ENCODE results near the gene LGALS14. TPM values are rescaled to one million over a fixed set of nuclear protein-coding genes. Genes with fewer than 3 reads are reported as not detected.

LGALS14 gene
- total RNA-seq, 1 experiment from 2014 or later, result not detected

GRCh38 chr19:39695759-39696158 is 8.5 kb upstream of the LGALS14 start:
- ChIA-PET CTCF (no interaction called here), RAD21 (ENCODE audit: low non-redundant PET in 1 of 2, low total read pairs in 2 of 2, uncharacterized antibody in 2 of 2, unreplicated experiment in 2 of 2) (interaction anchor here in 1 of 2 experiments (0.6 kb wide), 1 partner anchor 71 kb away, joined by 5 read pairs; no protein-coding TSS in a partner anchor), POLR2A (no interaction called here)
- peaks cover 93% of the 10 kb centered on the region for H3K27me3 ChIP-seq (ENCODE audit: insufficient read depth, low read length)
- H3K4me3 ChIP-seq (replicated peaks in 1 of 2; ENCODE audit: low read depth in 1 of 2, low read length in 2 of 2), result no peak overlapping the region
- H3K36me3 ChIP-seq (ENCODE audit: control insufficient read depth in 1 of 2, insufficient read depth in 2 of 2, low read length in 2 of 2), result no peaks in the 10 kb centered on the region
- ATAC-seq, result no peak
- no peak for DNase-seq (ENCODE audit: low read depth, low spot score)
- H3K9ac ChIP-seq (ENCODE audit: low read length), result no peak overlapping the region
- intact Hi-C loops (cut with micrococcal nuclease), result no loop called here
- H2AFZ ChIP-seq (ENCODE audit: low read depth, low read length, poor library complexity, severe bottlenecking), result no peak overlapping the region
- H3K79me2 ChIP-seq (ENCODE audit: insufficient read depth, low read length), result no peaks in the 10 kb centered on the region
- no peaks in the 10 kb centered on the region for H4K20me1 ChIP-seq (ENCODE audit: insufficient read depth)
- TF ChIP-seq ZBTB33 (IDR thresholded peaks at IDR 0.05; ENCODE audit: extremely low read depth, insufficient replicate concordance, low read length), result no peak
- no peak for TF ChIP-seq POLR2A (IDR thresholded peaks at IDR 0.05; ENCODE audit: borderline replicate concordance, extremely low read depth, insufficient read depth, insufficient read length)
- TF ChIP-seq MAX (IDR thresholded peaks at IDR 0.05), result no peak
- no peak for TF ChIP-seq REST (IDR thresholded peaks at IDR 0.05; ENCODE audit: low read depth)
- TF ChIP-seq CEBPB (IDR thresholded peaks at IDR 0.05; ENCODE audit: low read depth), result no peak
- no peak for TF ChIP-seq RAD21 (IDR thresholded peaks at IDR 0.05; ENCODE audit: low read depth)
- TF ChIP-seq CBX3 (IDR thresholded peaks at IDR 0.05; ENCODE audit: low read depth), result no peak
- no peak for TF ChIP-seq ZFX (IDR thresholded peaks at IDR 0.05)
- no peak for TF ChIP-seq ELF1 (IDR thresholded peaks at IDR 0.05; ENCODE audit: borderline replicate concordance, low read depth)
- no peaks in the 10 kb centered on the region for H3K4me1 ChIP-seq (ENCODE audit: control insufficient read depth in 1 of 2, insufficient read depth in 2 of 2, low read length in 2 of 2)
- no peaks in the 10 kb centered on the region for H3K9me3 ChIP-seq (ENCODE audit: control insufficient read depth in 1 of 2, insufficient read depth in 1 of 2, low read depth in 1 of 2, low read length in 2 of 2)
- no peaks in the 10 kb centered on the region for H3K9me2 ChIP-seq (ENCODE audit: insufficient read depth)
- H3K27ac ChIP-seq (ENCODE audit: low read depth, low read length), result no peak overlapping the region
- H3K4me2 ChIP-seq (ENCODE audit: low read length), result no peak overlapping the region
- BruUV-seq (replicated peaks), result no TSS peak
